Endothelial cell of umbilical vein (primary cell): ENCODE measurements around the gene MGST1. TPM values are rescaled to one million over a fixed set of nuclear protein-coding genes. Genes with fewer than 3 reads are reported as not detected.

Source experiments
- BruUV-seq: library from RNA; stranded (reverse); fragments of 400-500 nt; replicated peaks from 2 replicates; lab custom pipeline; 2021; lab: Mats Ljungman, UMichigan
- CTCF ChIA-PET: fragments of 300-600, 350-600 bp; sonication (Branson Sonifier 250); formaldehyde crosslinking; loops from one replicate; lab custom pipeline; 2021; ENCODE audit warnings: antibody characterized with exemption, inconsistent platforms; lab: Charles Lee
- POLR2A ChIA-PET: fragments of 300-600, 350-600 bp; sonication (Branson Sonifier 250); formaldehyde crosslinking; loops from one replicate; lab custom pipeline; 2021; ENCODE audit warnings: antibody characterized with exemption, inconsistent platforms; lab: Charles Lee
- DNase-seq: peaks from one replicate; pipeline ENCODE4 v3.0.0-alpha.2; 2011; ENCODE audit warnings: low read depth, low spot score
- FAIRE-seq: peaks from 2 replicates; lab custom pipeline; 2011; peaks lifted over from hg19 to GRCh38; lab: Jason Lieb, UNC
- H2AFZ ChIP-seq: 2 replicates; pipeline ENCODE4 v1.6.0; 2012; ENCODE audit warnings: low read depth, low read length, control low read depth, inconsistent platforms
- H3K27ac ChIP-seq: 2 replicates; pipeline ENCODE4 v1.5.1; 2011; ENCODE audit warnings: low read depth, mild to moderate bottlenecking, control low read depth, low read length, moderate library complexity; ENCODE audit not compliant: insufficient read depth
- H3K27me3 ChIP-seq, 2 experiments: 2 replicates each; pipeline versions ENCODE4 v1.6.0 to v1.6.1; 2011; ENCODE audit warnings: low read length in 2 of 2, mixed read lengths in 1 of 2; ENCODE audit not compliant: control insufficient read depth in 2 of 2, insufficient read depth in 2 of 2
- H3K36me3 ChIP-seq, 2 experiments: 2 replicates in 1 of 2; 3 replicates in 1 of 2; pipeline ENCODE4 v1.5.1; 2011; ENCODE audit warnings: low read length in 2 of 2, mild to moderate bottlenecking in 1 of 2, moderate library complexity in 1 of 2; ENCODE audit not compliant: control insufficient read depth in 2 of 2, insufficient read depth in 2 of 2; ENCODE audit errors: extremely low read depth in 1 of 2
- H3K4me1 ChIP-seq: 3 replicates; pipeline ENCODE4 v1.5.1; 2011; ENCODE audit warnings: mild to moderate bottlenecking, low read length; ENCODE audit not compliant: control insufficient read depth, insufficient read depth; ENCODE audit errors: extremely low read depth
- H3K4me2 ChIP-seq: 2 replicates; pipeline ENCODE4 v1.6.1; 2011; ENCODE audit warnings: low read length, control low read depth, mixed read lengths; ENCODE audit not compliant: insufficient read depth
- H3K4me3 ChIP-seq, 3 experiments: fragments of 200-600 bp in 1 of 3; sonication (generic), shearing (Covaris generic) in 1 of 3; replicated peaks in 1 of 3; 2 replicates each; pipeline ENCODE4 v1.5.1; 2011 to 2016; ENCODE audit warnings: control low read depth in 3 of 3, low read length in 3 of 3, mild to moderate bottlenecking in 2 of 3, inconsistent platforms in 1 of 3, low read depth in 1 of 3, moderate library complexity in 1 of 3; ENCODE audit not compliant: insufficient read depth in 1 of 3
- H3K79me2 ChIP-seq: 2 replicates; pipeline ENCODE4 v1.6.0; 2012; ENCODE audit warnings: low read length, inconsistent platforms; ENCODE audit not compliant: control insufficient read depth, insufficient read depth
- H3K9ac ChIP-seq: replicated peaks from 2 replicates; pipeline ENCODE3; 2011; ENCODE audit warnings: low read length, control low read depth; ENCODE audit not compliant: insufficient read depth; ENCODE audit errors: extremely low read depth
- H3K9me1 ChIP-seq: replicated peaks from 3 replicates; pipeline ENCODE4 v1.6.0; 2011; ENCODE audit warnings: mild to moderate bottlenecking, low read length; ENCODE audit not compliant: control insufficient read depth, insufficient read depth; ENCODE audit errors: extremely low read depth
- H3K9me3 ChIP-seq: replicated peaks from 2 replicates; pipeline ENCODE4 v1.5.1; 2012; ENCODE audit warnings: low read length, inconsistent platforms; ENCODE audit not compliant: control insufficient read depth, insufficient read depth
- H4K20me1 ChIP-seq: replicated peaks from 2 replicates; pipeline ENCODE3; 2011; ENCODE audit warnings: mild to moderate bottlenecking, low read length; ENCODE audit not compliant: control insufficient read depth, insufficient read depth; ENCODE audit errors: extremely low read depth
- EZH2 ChIP-seq: IDR thresholded peaks from 2 replicates; pipeline ENCODE4 v1.6.1; 2012; ENCODE audit warnings: borderline replicate concordance, low read depth, mild to moderate bottlenecking, moderate library complexity, low read length, inconsistent platforms; ENCODE audit not compliant: severe bottlenecking
- FOS ChIP-seq: IDR thresholded peaks from 2 replicates; pipeline ENCODE4 v1.6.1; 2011; ENCODE audit warnings: mild to moderate bottlenecking, low read length, moderate library complexity, borderline replicate concordance; ENCODE audit not compliant: insufficient read depth
- GATA2 ChIP-seq: IDR thresholded peaks from 2 replicates; pipeline ENCODE4 v1.7.0; 2011; ENCODE audit warnings: low read depth, mild to moderate bottlenecking, moderate library complexity, mixed read lengths, low read length; ENCODE audit not compliant: insufficient read length, insufficient read depth
- JUN ChIP-seq: IDR thresholded peaks from 2 replicates; pipeline ENCODE4 v1.6.1; 2011; ENCODE audit warnings: borderline replicate concordance, low read depth; ENCODE audit not compliant: insufficient read length, insufficient read depth
- MYC ChIP-seq: IDR thresholded peaks from one replicate; pipeline ENCODE4 v1.6.1; 2011; ENCODE audit warnings: mild to moderate bottlenecking, low read depth, low read length
- POLR2A ChIP-seq: IDR thresholded peaks from 2 replicates; pipeline ENCODE4 v1.6.1; 2012; ENCODE audit warnings: low read depth, mild to moderate bottlenecking, control low read depth, low read length
- POLR2AphosphoS5 ChIP-seq: IDR thresholded peaks from 2 replicates; pipeline ENCODE4 v1.6.1; 2012; ENCODE audit warnings: low read depth, mild to moderate bottlenecking, control low read depth, low read length, moderate library complexity; ENCODE audit not compliant: insufficient read depth
- dilution Hi-C: fragments of 300-500 bp; cut with MboI; formaldehyde crosslinking; loops from one replicate; pipeline ENCODE4 v1.15.0; 2019; ENCODE audit warnings: low sequenced_read_pairs; ENCODE audit not compliant: extremely low pct_ligation_motif_present
- intact Hi-C: fragments of 100-400 bp; cut with micrococcal nuclease; formaldehyde crosslinking; loops from one replicate; pipeline ENCODE4 v1.10.0; 2022
- polyA plus RNA-seq, 4 experiments: library from polyadenylated mRNA; depleted of rRNA in 3 of 4; stranded (reverse) in 3 of 4; unstranded in 1 of 4; fragments of >200 nt; gene quantifications; 2 replicates each; pipeline versions ENCODE4 v1.2.1 to v1.2.3, GENCODE V29; 2011 to 2012; ENCODE audit warnings: missing spikeins in 1 of 4
- total RNA-seq: library from RNA; stranded (reverse); gene quantifications from 2 replicates; pipeline ENCODE4 v1.2.3, GENCODE V29; 2021
- TF ChIP-seq, protein P1 (sequence below): IDR thresholded peaks from 2 replicates; pipeline ENCODE4 v1.6.1; 2011; ENCODE audit not compliant: insufficient read depth, insufficient read length
- TF ChIP-seq, protein P2 (sequence below), 2 donors: IDR thresholded peaks; 1 replicate in 1 of 2; 2 replicates in 1 of 2; pipeline ENCODE4 v1.5.1; 2011; ENCODE audit warnings: low read length in 2 of 2, mild to moderate bottlenecking in 2 of 2, moderate library complexity in 2 of 2, control low read depth in 1 of 2, inconsistent platforms in 1 of 2, low read depth in 1 of 2; ENCODE audit not compliant: insufficient read depth in 1 of 2; ENCODE audit errors: extremely low read depth in 1 of 2

Gene MGST1
- total and polyA plus RNA-seq, 2 donors (not counting 3 experiments of a cell fraction or from before 2014, with no cell fraction given) = 131 to 170 TPM

DNA sequence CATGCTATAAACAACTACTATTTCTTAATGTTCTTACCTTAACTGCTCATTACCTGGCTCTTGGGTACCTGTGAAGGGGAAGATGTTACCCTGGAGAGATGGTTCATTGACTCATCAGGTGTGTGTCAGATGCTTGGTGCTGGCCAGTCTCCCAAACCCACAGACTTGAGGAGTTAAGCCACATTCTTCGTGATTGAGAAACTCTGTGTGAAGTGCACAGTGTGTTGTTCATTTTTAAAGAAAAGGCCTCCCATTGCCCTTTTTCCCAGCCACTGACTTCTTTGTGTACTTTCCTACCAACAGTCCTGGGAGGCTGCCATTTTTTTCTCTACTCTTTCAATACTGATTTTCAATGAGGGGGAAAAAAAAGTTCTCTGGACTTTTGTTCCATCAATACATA is 3.2 kb downstream of the MGST1 start:
- Histone ChIP-seq H3K9me3 (no peaks in the 10 kb centered on the region), H3K4me1 (peaks cover 27% of the 10 kb centered on the region), H3K4me3 (no peak overlapping the region), H3K27me3 (no peaks in the 10 kb centered on the region), H3K9me1 (no peaks in the 10 kb centered on the region), H3K36me3 (peaks cover 2 to 5% of the 10 kb centered on the region in 2 experiments), H3K9ac (no peak overlapping the region), H4K20me1 (no peaks in the 10 kb centered on the region), H3K27ac (no peak overlapping the region), H3K4me2 (peak overlapping the region; percentile 34), H3K79me2 (peaks cover 73% of the 10 kb centered on the region), H2AFZ (no peak overlapping the region)
- intact Hi-C loops (no loop called here), dilution Hi-C loops (no loop called here)
- no TSS peak for BruUV-seq
- FAIRE-seq = no peak
- TF ChIP-seq POLR2A (no peak), GATA2 (no peak), MYC (no peak), EZH2 (no peak), JUN (no peak), FOS (no peak), POLR2AphosphoS5 (no peak)
- TF ChIP-seq, protein P1, sequence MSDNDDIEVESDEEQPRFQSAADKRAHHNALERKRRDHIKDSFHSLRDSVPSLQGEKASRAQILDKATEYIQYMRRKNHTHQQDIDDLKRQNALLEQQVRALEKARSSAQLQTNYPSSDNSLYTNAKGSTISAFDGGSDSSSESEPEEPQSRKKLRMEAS = no peak
- TF ChIP-seq, protein P2, sequence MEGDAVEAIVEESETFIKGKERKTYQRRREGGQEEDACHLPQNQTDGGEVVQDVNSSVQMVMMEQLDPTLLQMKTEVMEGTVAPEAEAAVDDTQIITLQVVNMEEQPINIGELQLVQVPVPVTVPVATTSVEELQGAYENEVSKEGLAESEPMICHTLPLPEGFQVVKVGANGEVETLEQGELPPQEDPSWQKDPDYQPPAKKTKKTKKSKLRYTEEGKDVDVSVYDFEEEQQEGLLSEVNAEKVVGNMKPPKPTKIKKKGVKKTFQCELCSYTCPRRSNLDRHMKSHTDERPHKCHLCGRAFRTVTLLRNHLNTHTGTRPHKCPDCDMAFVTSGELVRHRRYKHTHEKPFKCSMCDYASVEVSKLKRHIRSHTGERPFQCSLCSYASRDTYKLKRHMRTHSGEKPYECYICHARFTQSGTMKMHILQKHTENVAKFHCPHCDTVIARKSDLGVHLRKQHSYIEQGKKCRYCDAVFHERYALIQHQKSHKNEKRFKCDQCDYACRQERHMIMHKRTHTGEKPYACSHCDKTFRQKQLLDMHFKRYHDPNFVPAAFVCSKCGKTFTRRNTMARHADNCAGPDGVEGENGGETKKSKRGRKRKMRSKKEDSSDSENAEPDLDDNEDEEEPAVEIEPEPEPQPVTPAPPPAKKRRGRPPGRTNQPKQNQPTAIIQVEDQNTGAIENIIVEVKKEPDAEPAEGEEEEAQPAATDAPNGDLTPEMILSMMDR (IDR thresholded peaks at IDR 0.05; ENCODE audit: extremely low read depth in 1 of 2, insufficient read depth in 1 of 2, low read depth in 1 of 2, low read length in 2 of 2) = no peak
- CTCF ChIA-PET = no interaction called here
- POLR2A ChIA-PET = no interaction called here
- no peak for DNase-seq
